Effector memory CD4-positive, alpha-beta T cell (primary cell): ENCODE measurements around the gene CALCOCO1.

Source experiments
- DNase-seq, 3 donors: peaks; one replicate each; pipeline ENCODE4 v3.0.0-alpha.2; 2020
- H3K27ac ChIP-seq: 2 replicates; pipeline ENCODE4 v1.7.0; 2013; ENCODE audit warnings: mild to moderate bottlenecking, low read length, moderate library complexity; ENCODE audit not compliant: insufficient read depth, poor library complexity, severe bottlenecking
- H3K27me3 ChIP-seq: replicated peaks from 2 replicates; pipeline ENCODE4 v1.7.0; 2013; ENCODE audit warnings: mild to moderate bottlenecking, low read length; ENCODE audit not compliant: insufficient read depth, control insufficient read depth, poor library complexity, severe bottlenecking
- H3K36me3 ChIP-seq: 2 replicates; pipeline ENCODE4 v1.7.0; 2013; ENCODE audit warnings: mild to moderate bottlenecking, low read length, moderate library complexity; ENCODE audit not compliant: control insufficient read depth, insufficient read depth
- H3K4me1 ChIP-seq: 2 replicates; pipeline ENCODE4 v1.7.0; 2013; ENCODE audit warnings: low read length, mild to moderate bottlenecking; ENCODE audit not compliant: control insufficient read depth, insufficient read depth, poor library complexity, severe bottlenecking
- H3K4me3 ChIP-seq: 2 replicates; pipeline ENCODE4 v1.7.0; 2013; ENCODE audit warnings: low read length, low read depth, mild to moderate bottlenecking; ENCODE audit not compliant: insufficient read depth, poor library complexity, severe bottlenecking
- H3K9me3 ChIP-seq: 2 replicates; pipeline ENCODE4 v1.7.0; 2013; ENCODE audit warnings: mild to moderate bottlenecking, low read length, moderate library complexity; ENCODE audit not compliant: control insufficient read depth

CALCOCO1 gene

DNA sequence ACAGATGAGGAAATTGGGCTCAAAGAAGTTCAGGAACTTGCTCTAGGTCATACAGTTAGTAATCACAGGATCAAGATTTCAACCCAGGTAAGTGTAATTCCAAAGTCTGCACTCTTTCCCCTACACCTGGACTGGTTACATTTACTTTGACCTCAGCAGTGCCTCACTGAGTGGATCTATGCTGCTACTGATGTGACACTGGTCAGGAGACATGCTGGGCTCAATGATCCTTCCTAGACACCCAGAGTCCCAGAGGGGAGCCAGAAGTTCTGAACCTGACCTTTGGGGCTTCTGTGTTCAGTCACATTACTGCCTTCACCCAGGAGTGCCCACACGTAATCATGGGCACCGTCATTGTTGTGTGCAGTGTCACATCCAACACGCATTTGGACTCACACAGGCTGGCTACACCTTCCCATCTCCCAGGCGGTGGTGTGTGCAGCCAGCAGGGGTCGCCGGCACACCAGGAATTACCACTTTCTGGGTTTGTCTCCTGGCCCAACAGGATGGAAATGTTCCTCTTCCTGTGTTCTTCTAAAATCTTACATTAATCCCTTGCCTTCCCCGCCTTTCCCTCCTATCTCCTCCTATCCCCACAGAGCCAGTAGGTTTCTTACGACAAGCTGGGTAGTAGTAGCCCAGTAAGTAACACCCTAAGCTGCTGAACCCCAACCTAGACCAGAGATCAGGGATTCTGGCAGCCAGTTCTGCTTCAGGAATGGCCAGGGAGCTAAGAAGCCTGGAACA, 25.6 kb downstream of the CALCOCO1 start:
- no peaks in the 10 kb centered on the region for H3K36me3 ChIP-seq
- H3K9me3 ChIP-seq = no peaks in the 10 kb centered on the region
- no peak overlapping the region for H3K27ac ChIP-seq
- H3K4me3 ChIP-seq = no peak overlapping the region
- DNase-seq = peak; percentile 44 to 61 (median 54)
- peaks cover 3% of the 10 kb centered on the region for H3K4me1 ChIP-seq
- H3K27me3 ChIP-seq = peaks cover 27% of the 10 kb centered on the region

DNA sequence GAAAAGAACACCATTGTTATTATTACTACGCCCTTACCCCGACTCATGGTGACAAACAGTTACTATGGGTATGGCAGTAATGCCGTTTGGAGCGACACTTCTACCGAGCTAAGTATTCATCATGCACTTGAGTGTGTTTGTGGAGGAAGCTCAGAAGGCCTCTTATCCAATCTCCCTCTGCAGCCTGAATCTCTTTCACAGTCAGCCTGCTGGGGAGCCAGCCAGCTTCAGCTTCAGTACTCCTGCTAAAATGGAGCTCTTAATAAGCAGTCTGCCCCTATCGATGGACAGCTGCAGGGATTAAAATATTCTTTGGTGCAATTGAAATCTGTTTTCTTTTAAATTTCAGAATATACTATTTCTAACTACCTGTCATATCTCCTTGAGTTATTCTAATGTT, 26.7 kb downstream of the CALCOCO1 start:
- Histone ChIP-seq H3K4me3 (no peak overlapping the region), H3K4me1 (peaks cover 14% of the 10 kb centered on the region), H3K27me3 (peaks cover 36% of the 10 kb centered on the region), H3K36me3 (no peaks in the 10 kb centered on the region), H3K9me3 (no peaks in the 10 kb centered on the region), H3K27ac (no peak overlapping the region)
- no peak for DNase-seq

DNA sequence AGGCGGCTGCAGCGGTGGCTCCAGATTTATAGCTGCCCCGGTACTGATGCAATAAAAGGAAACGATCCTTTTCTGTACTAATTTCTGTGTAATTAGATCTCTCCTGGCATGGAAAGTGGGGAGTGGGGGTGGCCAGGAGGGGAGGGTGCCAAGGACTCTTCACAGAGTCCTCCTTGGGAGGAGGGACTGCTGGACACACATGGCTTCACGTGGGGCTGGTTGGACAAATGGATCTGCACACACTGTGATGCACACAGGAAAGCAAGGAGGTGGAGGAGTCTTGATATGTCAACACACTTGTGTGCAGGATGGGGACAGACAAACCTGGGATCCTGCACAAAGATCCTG, 27.6 kb downstream of the CALCOCO1 start:
- peaks cover 22% of the 10 kb centered on the region for H3K4me1 ChIP-seq
- H3K27ac ChIP-seq = no peak overlapping the region
- DNase-seq = no peak
- peaks cover 45% of the 10 kb centered on the region for H3K27me3 ChIP-seq
- H3K36me3 ChIP-seq = no peaks in the 10 kb centered on the region
- H3K9me3 ChIP-seq = no peaks in the 10 kb centered on the region
- no peak overlapping the region for H3K4me3 ChIP-seq

DNA sequence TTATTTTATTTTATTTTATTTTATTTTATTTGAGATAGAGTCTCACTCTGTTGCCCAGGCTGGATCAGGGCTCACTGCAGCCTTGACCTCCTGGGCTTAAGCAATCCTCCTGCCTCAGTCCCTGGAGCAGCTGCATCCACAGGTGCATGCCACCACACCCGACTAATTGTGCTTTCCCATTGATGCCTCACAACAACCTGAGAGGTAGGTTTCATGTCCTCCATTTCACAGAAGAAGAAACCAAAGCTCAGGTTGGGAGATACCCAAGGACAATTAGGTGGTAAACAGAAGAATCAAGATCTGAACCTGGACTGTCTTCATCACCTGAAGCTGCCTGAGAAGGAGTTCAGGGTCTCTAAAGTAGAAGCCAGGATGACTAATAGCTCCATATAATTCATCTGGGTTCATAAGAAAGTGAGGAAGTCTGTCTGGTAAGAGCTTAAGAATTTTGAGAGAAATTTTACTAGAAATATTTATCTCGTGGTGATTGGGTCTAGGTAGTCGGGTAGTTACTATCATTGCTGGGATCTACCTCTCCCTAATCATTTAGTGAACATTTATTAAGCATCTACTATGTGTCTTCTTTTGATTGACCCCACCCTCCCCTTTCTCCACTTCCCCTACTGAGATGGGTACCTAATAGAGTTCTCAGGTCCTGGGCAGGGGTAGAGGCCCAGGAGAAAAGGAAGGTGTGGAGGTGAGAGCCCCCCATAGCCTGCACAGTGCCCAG, 28.1 kb downstream of the CALCOCO1 start:
- Histone ChIP-seq H3K27me3 (peaks cover 51% of the 10 kb centered on the region), H3K9me3 (no peaks in the 10 kb centered on the region), H3K27ac (no peak overlapping the region), H3K4me3 (no peak overlapping the region), H3K4me1 (peaks cover 23% of the 10 kb centered on the region), H3K36me3 (no peaks in the 10 kb centered on the region)
- DNase-seq = no peak

DNA sequence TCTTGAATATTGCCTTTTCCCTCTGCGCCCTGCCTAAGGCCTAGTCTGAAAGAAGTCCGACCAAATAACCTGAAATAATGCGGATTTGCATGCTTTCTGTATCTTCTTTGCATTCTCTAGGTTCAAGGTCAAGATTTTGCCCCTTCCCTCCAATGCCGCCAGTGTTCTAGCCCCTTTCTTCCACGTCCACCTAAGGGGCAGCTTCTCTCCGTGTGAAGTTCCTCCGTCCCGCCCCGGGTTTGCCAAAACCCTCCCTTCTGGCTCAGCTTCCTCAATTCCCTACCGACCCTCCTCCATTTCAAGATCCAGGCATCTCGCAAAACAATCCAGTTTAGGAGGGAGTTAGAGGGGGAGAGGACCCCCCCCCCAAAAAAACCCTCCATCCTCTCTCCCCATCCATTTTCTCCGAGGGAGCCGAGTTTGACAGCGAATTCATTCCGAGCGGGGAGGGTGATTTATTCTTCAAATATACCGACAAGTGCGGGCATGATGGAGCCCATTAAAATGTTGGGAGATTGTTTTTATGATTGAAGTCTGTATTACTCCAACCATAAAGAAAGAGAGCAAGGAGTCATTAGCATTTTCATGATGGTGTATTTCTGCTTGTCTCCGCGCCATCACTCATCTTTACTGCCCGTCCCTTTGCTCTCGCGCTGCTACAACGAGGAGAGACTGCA, 30.5 kb downstream of the CALCOCO1 start:
- no peak for DNase-seq
- H3K4me3 ChIP-seq = no peak overlapping the region
- H3K4me1 ChIP-seq = peaks cover 23% of the 10 kb centered on the region
- peaks cover 49% of the 10 kb centered on the region for H3K27me3 ChIP-seq
- no peaks in the 10 kb centered on the region for H3K9me3 ChIP-seq
- H3K36me3 ChIP-seq = no peaks in the 10 kb centered on the region
- no peak overlapping the region for H3K27ac ChIP-seq

DNA sequence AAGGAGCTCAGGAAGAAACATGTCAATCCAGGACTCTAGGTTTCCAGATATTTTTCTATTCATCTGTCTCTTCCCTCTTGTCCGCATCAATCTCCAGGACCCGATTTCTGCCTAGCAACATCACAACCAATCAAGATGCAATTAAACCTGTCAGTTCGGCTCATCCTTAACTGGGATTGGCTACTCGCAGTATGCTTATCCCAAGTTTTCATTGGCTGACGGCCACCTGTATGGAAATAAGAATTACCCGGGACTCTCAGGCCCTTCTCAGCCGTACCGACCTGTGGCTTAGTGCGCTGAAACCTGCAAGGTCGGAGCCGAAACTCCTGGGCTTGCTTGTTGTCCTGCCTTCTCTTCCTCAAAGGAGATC, 31.0 kb downstream of the CALCOCO1 start:
- DNase-seq = no peak
- Histone ChIP-seq H3K9me3 (no peaks in the 10 kb centered on the region), H3K36me3 (no peaks in the 10 kb centered on the region), H3K4me1 (peaks cover 23% of the 10 kb centered on the region), H3K27me3 (peaks cover 52% of the 10 kb centered on the region), H3K27ac (no peak overlapping the region), H3K4me3 (no peak overlapping the region)

DNA sequence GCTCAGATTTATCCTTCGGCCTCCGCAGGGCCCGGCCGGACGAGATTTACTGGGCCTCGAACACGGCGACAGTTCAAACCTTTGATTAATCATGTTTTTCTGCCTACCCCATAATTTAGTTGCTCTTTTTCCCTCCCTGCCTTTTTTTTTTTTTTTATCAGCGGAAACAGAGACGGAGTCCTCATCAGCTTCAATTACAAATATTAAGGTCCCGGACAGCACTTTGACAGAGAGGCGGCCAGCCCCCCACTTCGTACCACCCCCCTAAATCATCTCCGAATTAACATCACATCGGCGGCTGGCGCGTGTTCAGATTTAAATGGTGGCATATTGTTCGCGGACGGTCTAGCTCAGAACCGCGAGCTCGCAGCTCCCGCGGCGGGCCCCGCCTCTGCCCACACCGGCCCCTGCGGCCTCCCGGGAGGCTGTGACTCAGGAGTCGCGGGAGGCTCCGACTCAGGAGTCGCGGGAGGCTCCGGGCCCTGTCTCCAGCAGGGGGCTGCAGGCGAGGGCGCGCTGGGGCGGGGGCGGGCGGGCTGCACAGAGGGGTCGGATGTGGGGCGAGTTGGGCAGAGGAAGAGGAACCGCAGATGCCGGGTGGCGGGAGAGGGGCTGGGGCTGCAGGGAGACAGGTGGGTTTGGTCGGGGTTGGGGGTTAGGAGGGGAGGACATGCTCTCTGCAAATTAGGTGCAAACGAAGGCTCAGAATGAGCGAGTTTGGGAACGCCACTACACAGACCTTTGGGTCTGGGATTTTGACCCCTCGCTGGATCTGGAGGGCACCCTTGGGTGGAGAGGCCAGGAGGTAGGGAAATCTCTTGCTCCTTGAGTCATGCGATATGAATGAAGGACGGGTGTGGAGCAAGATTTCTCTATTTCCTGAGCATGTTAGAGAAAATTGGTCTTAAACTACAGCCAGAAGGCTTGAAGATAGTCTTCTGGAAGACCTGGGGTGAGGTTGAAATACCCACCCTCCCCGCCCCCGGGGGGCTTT, 31.8 kb downstream of the CALCOCO1 start:
- peaks cover 52% of the 10 kb centered on the region for H3K27me3 ChIP-seq
- peak; percentile 11 to 31 (median 26) for DNase-seq
- H3K36me3 ChIP-seq = no peaks in the 10 kb centered on the region
- no peaks in the 10 kb centered on the region for H3K9me3 ChIP-seq
- H3K27ac ChIP-seq = no peak overlapping the region
- peaks cover 23% of the 10 kb centered on the region for H3K4me1 ChIP-seq
- peak overlapping the region; percentile 22 for H3K4me3 ChIP-seq

DNA sequence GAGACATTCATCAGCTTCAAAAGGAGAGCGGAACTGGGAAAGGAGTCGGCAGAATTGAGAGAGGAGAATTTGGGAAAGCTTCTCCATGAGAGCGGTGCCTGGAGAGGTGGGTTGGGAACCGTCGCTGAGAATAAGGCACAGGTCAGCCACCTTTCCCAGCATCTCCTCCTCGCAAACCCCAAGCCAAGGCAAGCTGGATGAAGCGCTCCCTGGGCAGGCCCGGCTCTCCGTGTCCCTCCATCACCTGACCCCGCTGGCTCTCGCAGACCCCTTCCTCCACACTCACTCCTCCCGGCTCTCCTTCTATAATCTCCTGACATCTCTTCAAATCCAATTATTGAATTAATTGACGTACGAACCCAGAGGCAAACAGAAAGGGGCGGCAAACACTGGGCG, 32.5 kb downstream of the CALCOCO1 start:
- peak overlapping the region; percentile 22 for H3K4me3 ChIP-seq

DNA sequence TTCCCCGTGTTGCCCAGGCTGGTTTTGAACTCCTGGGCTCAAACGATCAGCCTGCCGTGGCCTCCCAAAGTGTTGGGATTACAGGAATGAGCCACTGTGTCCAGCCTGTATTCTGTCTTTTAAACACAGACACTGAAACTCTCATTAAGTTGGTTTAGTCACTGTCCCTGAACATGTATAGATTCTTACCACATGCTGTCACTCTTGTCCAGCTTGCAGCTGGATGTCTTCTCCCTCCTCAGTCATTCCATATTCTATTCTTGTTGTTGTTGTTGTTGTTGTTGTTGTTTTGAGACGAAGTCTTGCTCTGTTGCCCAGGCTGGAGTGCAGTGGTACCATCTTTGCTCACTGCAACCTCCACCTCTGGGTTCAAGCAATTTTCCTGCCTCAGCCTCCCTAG, 39.1 kb downstream of the CALCOCO1 start:
- Histone ChIP-seq H3K36me3 (no peaks in the 10 kb centered on the region), H3K9me3 (no peaks in the 10 kb centered on the region), H3K4me3 (no peak overlapping the region), H3K27me3 (peaks cover 5% of the 10 kb centered on the region), H3K4me1 (no peaks in the 10 kb centered on the region), H3K27ac (no peak overlapping the region)
- DNase-seq = no peak

More for the DNA sequence above, 32.5 kb downstream of the CALCOCO1 start:
- H3K36me3 ChIP-seq = no peaks in the 10 kb centered on the region
- peaks cover 23% of the 10 kb centered on the region for H3K4me1 ChIP-seq
- no peak overlapping the region for H3K27ac ChIP-seq
- DNase-seq = no peak
- no peaks in the 10 kb centered on the region for H3K9me3 ChIP-seq
- H3K27me3 ChIP-seq = peaks cover 51% of the 10 kb centered on the region
